Left ventricle myocardium inferior (tissue), 1 donor: Measurements from ENCODE around the gene RFT1. TPM values are rescaled to one million over a fixed set of nuclear protein-coding genes. Genes with fewer than 3 reads are reported as not detected.

Source experiments
- DNase-seq: peaks from one replicate; pipeline ENCODE4 v3.0.0-alpha.2; 2020
- H3K27ac ChIP-seq: fragments of 200-600 bp; replicated peaks from 2 replicates; pipeline ENCODE4 v1.8.0; 2021
- H3K27me3 ChIP-seq: fragments of 200-600 bp; 2 replicates; pipeline ENCODE4 v1.8.0; 2021; ENCODE audit warnings: low read depth
- H3K36me3 ChIP-seq: fragments of 200-600 bp; 2 replicates; pipeline ENCODE4 v1.8.0; 2021
- H3K4me1 ChIP-seq: fragments of 200-600 bp; 2 replicates; pipeline ENCODE4 v1.8.0; 2021
- H3K4me3 ChIP-seq: fragments of 200-600 bp; 2 replicates; pipeline ENCODE4 v1.8.0; 2021; ENCODE audit warnings: mild to moderate bottlenecking, moderate library complexity
- H3K9me3 ChIP-seq: fragments of 200-600 bp; replicated peaks from 2 replicates; pipeline ENCODE4 v1.8.0; 2021
- CTCF ChIP-seq: fragments of 200-600 bp; IDR thresholded peaks from 2 replicates; pipeline ENCODE4 v1.8.0; 2021; ENCODE audit warnings: antibody characterized with exemption, mild to moderate bottlenecking, borderline replicate concordance
- intact Hi-C: fragments of 100-400 bp; cut with micrococcal nuclease; formaldehyde crosslinking; loops from one replicate; pipeline ENCODE4 v1.11.0; 2022
- total RNA-seq: library from RNA; stranded (reverse); fragmentation: NEBNext Ultra II Directional; extraction: Animal tissue kit (Norgen Biotek cat#: 25700); gene quantifications from one replicate; pipeline ENCODE4 v1.2.1, GENCODE V29; 2021
- donor health status: DM: no; HTN: yes; CAD: no; lungs with severe emphysema.

Gene RFT1
- total RNA-seq, 1 donor from 2014 or later = 9.4 TPM

GRCh38 chr3:53145713-53146080 lies 15.5 kb upstream of the RFT1 start:
- intact Hi-C loops = no loop called here
- Histone ChIP-seq H3K36me3 (no peaks in the 10 kb centered on the region), H3K4me1 (peaks cover 10% of the 10 kb centered on the region), H3K9me3 (no peaks in the 10 kb centered on the region), H3K27me3 (no peaks in the 10 kb centered on the region), H3K27ac (no peak overlapping the region), H3K4me3 (no peak overlapping the region)
- DNase-seq = no peak
- no peak for TF ChIP-seq CTCF

GRCh38 chr3:53144862-53145712 lies 14.9 kb upstream of the RFT1 start:
- H3K4me3 ChIP-seq = no peak overlapping the region
- H3K27me3 ChIP-seq = no peaks in the 10 kb centered on the region
- no peak overlapping the region for H3K27ac ChIP-seq
- no peaks in the 10 kb centered on the region for H3K36me3 ChIP-seq
- intact Hi-C loops = no loop called here
- no peak for TF ChIP-seq CTCF
- no peaks in the 10 kb centered on the region for H3K9me3 ChIP-seq
- no peak for DNase-seq
- peaks cover 10% of the 10 kb centered on the region for H3K4me1 ChIP-seq

DNA sequence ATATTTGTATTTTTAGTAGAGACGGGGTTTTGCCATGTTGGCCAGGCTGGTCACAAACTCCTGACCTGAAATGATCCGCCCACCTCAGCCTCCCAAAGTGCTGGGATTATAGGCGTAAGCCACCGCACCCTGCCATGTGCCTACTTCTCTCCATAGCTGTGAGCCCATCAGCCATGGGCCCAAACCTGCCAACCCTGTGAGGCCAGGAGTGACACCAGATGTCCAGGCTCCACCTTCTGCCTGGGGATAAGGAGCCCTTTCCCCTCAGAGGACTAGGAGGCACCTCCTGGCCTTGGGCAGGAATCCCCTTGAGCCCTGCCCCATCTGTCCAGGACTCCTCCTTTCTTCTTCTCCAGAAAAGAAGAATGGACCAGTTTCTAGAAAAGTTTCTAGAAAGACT lies 14.2 kb upstream of the RFT1 start:
- Histone ChIP-seq H3K27ac (no peak overlapping the region), H3K9me3 (no peaks in the 10 kb centered on the region), H3K4me3 (no peak overlapping the region), H3K4me1 (peaks cover 15% of the 10 kb centered on the region), H3K27me3 (no peaks in the 10 kb centered on the region), H3K36me3 (no peaks in the 10 kb centered on the region)
- TF ChIP-seq CTCF = no peak
- no peak for DNase-seq
- intact Hi-C loops = no loop called here

GRCh38 chr3:53142986-53143385 lies 12.8 kb upstream of the RFT1 start:
- DNase-seq = no peak
- Histone ChIP-seq H3K4me1 (peaks cover 15% of the 10 kb centered on the region), H3K9me3 (no peaks in the 10 kb centered on the region), H3K27ac (no peak overlapping the region), H3K4me3 (no peak overlapping the region), H3K27me3 (no peaks in the 10 kb centered on the region), H3K36me3 (no peaks in the 10 kb centered on the region)
- TF ChIP-seq CTCF = no peak
- intact Hi-C loops = no loop called here

DNA sequence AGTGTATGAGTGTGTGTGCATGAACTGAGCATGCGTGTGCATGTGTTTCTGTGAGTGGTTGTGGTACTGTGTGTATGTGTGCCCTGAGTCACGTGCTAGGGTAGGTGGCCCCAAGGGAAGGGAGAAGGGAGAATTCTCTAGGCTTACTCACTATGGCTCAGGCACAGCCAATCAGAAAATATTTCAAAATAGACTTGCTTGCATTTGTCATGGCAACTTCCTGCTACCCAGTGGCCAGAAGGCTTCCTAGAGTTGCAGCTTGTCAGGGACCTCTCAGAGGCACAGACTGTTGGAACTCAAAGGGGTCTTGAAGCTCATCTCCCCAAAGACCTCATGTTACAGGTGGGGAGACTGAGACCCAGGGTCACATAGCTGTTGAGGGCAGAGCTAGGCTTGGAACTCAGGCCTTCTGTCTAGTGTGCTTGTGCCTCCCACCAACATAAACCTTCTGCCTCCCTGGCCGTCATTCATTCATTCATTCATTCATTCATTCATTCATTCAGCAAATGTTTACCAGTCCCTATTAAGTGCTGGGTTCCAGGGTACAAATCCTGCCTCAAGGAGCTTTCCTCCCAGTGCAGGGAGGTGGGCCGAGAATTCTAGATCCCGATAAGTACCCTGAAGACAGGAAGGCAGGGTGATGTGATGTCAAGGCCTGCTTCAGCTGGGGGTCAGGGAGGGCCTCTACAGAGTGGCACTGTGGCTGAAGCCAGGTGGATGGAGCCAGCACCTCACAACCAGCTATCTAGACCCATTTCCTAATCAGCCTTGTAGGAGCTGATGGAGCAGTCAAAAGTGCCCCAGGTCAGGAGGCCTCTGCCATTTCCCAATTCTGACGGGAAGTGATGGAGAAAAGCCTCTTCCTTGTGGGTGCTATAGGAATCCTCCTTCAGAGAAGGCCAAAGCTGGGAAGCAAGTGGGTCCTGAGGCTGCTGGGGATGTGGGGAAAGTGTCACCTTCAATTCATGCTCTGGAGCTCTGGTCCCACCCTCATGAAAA lies 10.9 kb upstream of the RFT1 start:
- no peak for DNase-seq
- H3K36me3 ChIP-seq = no peaks in the 10 kb centered on the region
- no peak overlapping the region for H3K27ac ChIP-seq
- intact Hi-C loops = no loop called here
- H3K27me3 ChIP-seq = no peaks in the 10 kb centered on the region
- H3K9me3 ChIP-seq = no peaks in the 10 kb centered on the region
- no peak for TF ChIP-seq CTCF
- peaks cover 15% of the 10 kb centered on the region for H3K4me1 ChIP-seq
- no peak overlapping the region for H3K4me3 ChIP-seq
